EH (cell line): Measurements from ENCODE around the gene JOSD2.
"Not testable (repeated sequence)": the region's sequence is repeated elsewhere in the genome, so short reads cannot be mapped to it uniquely, and the experiment has no call there.

Source experiments
- DNase-seq: peaks from one replicate; pipeline ENCODE4 v3.0.0-alpha.2; 2015; ENCODE audit warnings: low read depth

JOSD2 gene

DNA sequence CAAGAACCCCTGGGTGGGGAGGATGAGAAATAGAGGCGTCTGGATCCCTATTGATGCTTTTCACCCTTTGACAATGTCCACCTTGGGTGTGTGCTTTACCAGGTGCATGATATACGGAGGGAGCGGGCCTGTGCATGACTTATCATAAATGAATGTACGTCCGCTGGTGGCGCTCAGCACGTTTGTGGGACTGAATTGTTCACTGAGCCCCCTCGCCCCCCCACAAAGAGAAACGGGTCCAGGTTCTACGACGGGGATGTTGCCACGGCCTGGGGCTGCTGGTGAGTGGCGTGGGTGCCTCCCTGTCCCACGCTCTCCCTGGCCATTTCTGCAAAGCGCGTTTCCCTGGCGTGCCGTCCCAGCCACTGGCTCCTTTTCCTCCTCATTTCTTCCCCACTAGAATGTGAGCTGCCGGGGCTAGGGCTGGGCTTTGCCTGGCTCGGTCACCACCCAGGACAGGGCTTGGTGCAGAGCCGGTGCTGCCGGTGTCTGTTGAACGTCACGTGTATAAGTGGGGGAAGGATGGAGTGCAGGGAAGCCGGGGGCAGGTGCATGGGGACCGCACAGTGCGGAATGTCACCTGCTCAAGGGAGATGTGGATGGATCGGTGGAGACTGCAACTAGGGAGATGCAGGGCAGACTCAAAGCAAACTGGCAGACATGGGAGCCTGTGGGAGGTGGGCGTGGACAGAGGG is 35.7 kb upstream of the JOSD2 start:
- DNase-seq: no peak

DNA sequence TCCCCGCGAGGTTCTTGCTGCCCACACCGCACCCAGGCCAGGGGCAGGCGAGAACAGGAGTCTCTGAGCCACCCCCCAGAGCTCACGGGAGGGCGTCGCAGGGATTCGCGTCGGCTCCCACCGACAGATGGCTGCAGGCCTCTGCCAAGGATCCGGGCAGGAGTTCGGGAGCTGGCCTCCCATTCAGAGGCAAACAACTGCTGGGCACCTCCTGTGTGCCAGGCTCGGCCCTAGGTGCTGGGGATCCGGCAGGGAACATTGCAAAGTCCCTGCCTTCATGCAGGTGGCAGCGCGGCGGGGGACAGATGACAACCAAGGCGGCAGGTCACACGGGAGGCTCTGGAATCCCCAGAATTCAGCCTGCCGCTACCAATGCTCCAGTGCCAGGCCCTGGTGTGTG is 32.0 kb upstream of the JOSD2 start:
- DNase-seq: no peak

- peak; percentile 66 for DNase-seq
These were observed 26.8 kb upstream of the JOSD2 start for GRCh38 chr19:50537769-50538230.

DNA sequence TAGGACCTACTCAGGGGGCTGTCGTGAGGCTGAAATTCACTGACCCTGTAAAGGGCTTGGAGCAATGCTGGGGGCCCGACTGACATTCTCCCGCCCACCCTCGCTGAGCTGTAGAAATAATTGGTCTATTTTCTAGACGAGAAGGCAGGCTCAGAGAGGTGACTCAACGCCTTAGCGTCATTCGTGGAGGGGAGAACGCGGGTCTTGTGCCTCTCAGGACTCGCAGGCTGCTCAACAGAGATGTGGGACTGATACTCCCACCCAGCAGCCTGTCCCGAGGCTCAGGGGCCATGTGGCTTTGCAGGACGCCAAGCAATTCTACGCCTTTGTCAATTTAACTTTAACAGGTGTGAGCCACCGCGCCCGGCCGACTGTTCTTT is 26.3 kb upstream of the JOSD2 start:
- DNase-seq: no peak

- DNase-seq: no peak
These were observed 25.8 kb upstream of the JOSD2 start for GRCh38 chr19:50536662-50537305.

DNA sequence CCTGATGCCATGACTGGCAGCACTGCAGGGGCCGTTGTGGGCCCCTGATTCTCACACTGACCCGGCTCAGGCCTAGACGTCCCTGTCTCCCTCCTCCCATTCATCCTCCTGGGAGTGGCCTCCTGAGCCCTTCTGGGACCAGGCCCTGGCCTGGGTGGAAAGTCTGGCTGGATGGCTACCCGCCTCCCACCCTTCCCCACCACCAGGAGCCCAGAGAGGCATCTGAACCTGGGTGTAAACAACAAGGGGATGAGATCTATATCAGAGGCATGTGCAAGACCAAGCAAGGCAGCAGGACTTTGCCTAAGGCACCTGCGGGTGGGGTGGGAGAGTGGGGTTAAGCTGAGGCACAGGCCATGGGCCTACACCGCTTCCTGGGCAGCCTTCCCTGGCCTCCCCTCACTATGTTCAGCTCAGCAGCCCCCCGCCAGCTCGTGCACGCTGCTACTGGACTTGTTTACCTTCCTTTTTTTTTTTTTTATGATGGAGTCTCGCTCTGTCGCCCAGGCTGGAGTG is 24.7 kb upstream of the JOSD2 start:
- DNase-seq: no peak

DNA sequence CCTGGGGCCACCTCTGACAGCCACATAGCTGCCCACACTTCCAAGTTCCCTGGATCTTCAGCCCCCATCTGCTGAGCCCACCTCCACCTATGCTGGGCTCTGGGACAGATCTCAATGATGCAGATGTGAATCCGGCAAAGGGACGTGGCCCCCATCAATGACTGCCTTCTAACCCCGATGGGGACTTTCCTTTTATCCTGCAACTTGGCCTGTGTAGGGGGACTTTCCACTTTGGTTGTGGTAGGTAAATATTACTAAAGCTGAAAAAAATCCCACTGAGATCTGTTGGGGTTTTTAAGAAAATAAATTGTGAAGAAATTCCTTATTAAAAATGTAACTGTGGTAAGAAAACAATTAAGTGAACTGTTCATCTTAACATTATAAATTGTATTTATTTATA is 23.5 kb upstream of the JOSD2 start:
- DNase-seq: no peak

DNA sequence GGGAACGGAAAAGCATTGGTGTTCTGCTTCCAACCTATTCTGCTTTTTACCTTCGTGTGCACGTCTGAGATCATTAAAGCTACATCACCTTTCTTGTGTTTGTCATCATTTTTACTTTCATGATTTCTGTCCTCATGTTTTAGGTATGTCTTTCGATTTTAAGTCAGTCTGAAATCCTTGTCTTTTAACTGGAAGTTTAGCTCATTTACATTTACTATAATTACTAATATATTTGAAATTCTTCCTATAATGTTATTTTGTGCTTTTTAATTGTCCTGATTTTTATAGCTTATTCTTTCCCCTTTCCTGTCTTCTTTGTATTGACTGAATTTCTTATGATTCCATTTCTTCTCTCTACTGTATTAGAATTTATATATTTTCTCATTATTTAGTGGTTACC is 22.0 kb upstream of the JOSD2 start:
- DNase-seq: no peak

GRCh38 chr19:50531171-50531612 is 20.2 kb upstream of the JOSD2 start:
- DNase-seq: no peak

DNA sequence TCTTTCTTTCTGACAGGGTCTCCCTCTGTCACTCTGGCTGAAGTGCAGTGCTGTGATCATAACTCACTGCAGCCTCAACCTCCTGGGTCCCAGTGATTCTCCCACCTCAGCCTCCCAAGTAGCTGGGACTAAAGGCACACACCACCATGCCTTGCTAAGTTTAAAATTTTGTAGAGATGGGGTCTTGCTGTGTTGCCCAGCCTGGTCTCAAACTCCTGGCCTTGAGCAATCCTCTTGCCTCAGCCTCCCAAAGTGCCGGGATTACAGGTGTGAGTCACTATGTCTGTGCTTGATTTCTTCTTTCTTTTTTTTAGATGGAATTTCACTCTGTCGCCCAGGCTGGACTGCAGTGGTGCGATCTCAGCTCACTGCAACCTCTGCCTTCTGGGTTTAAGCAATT is 17.1 kb upstream of the JOSD2 start:
- not testable (repeated sequence) for DNase-seq

GRCh38 chr19:50522881-50523280 is 11.9 kb upstream of the JOSD2 start:
- DNase-seq: no peak

DNA sequence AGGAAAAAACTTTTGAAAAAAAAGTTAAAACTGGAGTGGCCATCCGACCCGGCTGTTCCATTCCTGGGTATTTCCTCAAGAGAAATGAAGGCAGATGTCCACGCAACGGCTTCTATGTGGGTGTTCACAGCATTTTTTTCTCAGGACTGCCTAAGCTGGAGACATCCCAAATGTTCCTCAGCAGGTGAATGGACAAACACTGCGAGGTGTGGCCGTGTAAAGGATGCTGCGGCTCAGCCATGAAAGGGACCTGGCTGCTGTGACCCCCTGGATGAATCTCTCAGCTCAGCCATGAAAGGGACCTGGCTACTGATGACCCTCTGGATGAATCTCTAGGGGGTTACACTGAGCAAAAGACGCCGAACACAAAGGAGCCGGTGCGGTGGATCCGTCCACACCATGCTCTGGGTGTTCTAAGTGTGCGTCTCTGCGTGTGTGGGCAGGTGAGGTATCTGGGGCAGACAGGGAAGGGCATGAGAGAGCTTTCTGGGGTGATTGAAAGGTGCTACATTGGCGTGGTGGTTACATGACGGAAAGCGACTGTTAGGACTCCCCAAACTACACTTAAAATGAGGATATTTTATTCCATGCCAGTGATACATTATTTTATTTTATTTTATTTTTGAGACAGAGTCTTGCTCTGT is 10.0 kb upstream of the JOSD2 start:
- DNase-seq: no peak

DNA sequence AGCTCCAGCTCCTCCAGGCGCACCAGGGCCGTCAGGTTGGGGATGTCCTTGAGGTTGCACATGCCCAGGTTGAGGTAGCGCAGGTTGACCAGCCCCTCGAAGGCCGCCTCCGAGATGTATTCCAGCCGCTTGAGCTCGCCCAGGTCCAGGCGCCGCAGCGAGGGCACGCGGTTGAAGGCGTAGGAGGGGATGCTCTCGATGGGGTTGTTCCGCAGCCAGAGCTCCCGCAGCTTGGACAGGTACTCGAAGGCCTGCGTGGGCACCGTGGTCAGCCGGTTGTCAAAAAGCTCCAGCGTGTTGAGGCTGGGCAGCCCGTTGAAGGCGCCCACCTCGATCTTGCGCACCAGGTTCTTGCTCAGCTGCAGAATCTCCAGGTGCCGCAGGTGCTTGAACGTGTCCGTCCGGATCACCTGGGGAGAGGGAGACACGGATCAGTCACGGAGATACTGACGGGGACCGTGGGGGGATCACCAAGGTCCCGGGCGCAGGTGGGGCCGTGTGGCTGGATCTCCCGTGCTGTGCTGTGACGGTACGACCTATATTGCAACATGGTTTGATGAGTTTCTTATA is 8.1 kb upstream of the JOSD2 start:
- no peak for DNase-seq

GRCh38 chr19:50518091-50519005 is 7.4 kb upstream of the JOSD2 start:
- no peak for DNase-seq

- DNase-seq: no peak
These were observed 6.7 kb upstream of the JOSD2 start for GRCh38 chr19:50517704-50518075.

DNA sequence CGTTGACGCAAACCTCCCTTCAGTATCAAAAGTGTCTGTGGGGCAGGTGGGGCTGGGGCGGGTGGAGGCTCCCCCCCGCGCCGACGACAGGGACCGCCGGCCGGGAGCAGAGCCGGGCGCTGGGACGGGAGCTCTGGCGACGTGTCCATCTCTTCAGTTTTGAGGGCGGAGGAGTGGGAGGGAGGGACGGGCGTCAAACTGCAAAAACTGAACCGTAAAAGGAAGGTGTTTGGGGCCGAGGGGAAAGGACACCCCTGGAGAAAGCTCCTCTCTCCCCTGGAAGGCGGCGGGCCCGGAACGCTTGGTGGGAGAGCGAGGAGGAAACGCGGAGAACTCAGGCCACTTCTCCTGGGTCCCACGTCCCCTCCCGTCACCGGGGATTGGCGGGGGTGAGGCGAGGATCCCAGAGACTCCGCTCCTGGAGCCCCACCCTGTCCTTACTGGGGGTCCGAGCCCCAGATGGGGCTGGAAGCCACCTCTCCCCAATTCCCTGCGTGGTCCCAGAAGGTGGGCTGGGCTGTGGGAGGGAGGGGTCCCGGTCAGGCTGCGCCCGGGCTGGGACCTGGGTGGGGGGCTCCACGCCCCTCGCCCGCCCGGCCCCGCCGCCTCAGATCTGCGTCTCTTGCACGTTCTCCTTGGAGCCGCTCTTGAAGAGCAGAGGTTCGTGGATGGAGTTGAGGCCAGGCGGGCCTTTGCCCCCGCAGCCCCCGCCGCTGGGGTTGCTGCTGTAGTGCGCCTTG is 6.1 kb upstream of the JOSD2 start:
- DNase-seq: no peak

DNA sequence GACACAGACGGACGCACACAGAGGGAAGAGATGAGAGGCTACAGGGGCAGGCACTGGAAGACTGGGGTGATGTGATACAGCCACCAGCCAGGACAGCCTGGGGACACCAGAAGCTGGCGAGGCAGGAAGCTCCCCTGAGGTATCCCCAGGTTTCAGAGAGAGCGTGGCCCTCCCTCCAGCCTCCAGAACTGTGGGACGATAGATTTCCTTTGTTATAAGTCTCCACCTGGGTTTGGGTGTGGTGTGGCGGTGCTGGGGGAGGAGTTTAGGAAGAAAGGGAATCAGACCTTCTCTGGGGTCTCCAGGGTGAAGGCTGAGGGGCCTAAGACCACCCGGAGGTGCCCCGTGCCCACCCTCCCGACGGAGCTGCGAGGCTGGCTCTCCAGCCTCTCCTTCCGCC is 5.5 kb upstream of the JOSD2 start:
- DNase-seq: no peak

DNA sequence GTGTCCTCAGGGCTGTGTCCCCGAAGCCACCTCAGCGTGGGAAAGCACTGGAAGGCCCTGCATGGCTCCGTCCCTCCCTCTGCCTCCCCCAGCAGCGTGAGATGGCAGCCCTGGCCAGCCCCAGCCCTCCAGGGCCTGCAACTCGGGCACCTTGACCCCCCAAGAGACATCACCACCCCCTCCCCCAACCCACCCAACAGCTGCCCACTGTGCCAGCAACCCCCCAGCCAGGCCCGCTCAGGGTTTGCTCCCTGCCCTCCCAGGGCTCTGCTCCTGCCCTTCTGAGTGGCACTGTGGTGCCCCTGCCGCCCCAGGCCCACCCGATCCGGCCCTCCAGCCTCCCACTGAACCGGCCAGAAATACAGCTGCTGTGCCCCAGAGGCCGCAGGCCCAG is 4.2 kb upstream of the JOSD2 start:
- no peak for DNase-seq

- no peak for DNase-seq
These were observed 3.6 kb upstream of the JOSD2 start for GRCh38 chr19:50514346-50515167.

DNA sequence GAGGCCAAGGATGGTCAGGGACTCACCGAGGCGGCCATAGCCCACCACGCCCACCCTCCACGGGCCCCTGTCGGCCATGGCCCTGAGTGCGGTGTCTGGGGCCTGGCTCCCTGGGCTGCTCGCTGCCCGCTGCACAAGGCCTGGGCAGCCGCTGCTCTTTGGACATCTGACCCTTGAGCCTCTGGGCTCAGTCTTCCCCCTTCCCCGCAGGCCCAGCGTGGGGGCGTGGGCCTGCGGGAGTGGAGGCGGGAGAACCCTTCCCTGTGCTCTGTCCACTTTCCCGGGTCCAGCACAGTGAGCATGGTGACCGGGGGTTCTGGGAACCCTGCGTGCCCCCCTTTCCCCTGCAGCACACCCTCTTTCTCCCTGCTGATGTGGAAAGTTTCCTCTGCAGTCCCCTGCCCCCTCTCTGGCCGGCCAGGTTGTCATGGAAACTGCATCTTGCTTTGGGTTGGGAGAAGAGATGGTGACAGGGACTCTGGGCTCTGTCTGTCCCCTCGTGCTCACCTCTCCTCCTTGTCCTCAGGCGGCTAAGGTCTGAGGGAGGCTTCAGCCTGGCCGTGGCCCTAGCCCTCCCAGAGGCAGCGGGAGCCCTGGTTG is 2.9 kb upstream of the JOSD2 start, which contains the start of gene ASPDH:
Gene ASPDH (minus strand): TSS at position 168 of the 600 bp plus-strand sequence. CDS start 90 bp downstream, at position 78.
- no peak for DNase-seq
